Stromal cell of bone marrow (primary cell): ENCODE results near the gene WWTR1.

Experiments
- DNase-seq: peaks from one replicate; pipeline ENCODE4 v3.0.0-alpha.2; 2012; ENCODE audit warnings: low read depth

WWTR1 gene

DNA sequence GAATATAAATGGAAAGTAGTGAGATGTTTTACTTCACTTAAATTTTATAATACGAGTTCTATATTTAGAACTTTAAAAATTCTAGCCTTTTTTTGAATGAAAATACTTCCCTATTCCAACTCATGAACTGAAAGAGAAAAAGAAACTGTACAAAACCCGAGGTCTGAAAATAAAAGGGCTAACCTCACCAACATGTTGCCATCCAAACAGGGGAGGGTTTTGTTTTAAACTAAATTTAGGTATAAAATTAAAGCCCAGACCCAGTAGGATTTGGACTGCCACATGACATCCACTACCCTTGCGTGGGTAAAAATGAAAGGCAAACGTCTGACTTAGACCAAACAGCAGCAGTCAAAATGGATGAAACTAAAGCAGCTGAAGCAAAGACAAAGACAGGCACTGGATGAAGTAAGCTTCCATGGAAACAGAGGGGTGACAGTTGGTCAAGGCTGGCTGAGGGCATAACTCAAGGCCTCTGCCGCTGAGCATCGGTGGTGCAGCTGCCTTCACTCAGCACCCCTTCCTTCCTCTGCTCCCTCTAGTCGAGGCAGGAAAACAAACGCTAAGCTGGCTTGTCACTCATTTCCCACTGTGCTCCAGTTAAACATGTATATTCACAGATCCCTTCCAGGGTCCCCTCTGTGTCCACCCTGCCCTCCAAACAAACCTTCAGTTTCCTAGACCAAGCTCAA, 125.2 kb downstream of the WWTR1 start:
- DNase-seq, result no peak

GRCh38 chr3:149529099-149529498, 128.7 kb downstream of the WWTR1 start:
- DNase-seq, result no peak

- no peak for DNase-seq
Measured at GRCh38 chr3:149528340-149528650, 129.5 kb downstream of the WWTR1 start.

GRCh38 chr3:149527531-149528339, 130.1 kb downstream of the WWTR1 start:
- no peak for DNase-seq

DNA sequence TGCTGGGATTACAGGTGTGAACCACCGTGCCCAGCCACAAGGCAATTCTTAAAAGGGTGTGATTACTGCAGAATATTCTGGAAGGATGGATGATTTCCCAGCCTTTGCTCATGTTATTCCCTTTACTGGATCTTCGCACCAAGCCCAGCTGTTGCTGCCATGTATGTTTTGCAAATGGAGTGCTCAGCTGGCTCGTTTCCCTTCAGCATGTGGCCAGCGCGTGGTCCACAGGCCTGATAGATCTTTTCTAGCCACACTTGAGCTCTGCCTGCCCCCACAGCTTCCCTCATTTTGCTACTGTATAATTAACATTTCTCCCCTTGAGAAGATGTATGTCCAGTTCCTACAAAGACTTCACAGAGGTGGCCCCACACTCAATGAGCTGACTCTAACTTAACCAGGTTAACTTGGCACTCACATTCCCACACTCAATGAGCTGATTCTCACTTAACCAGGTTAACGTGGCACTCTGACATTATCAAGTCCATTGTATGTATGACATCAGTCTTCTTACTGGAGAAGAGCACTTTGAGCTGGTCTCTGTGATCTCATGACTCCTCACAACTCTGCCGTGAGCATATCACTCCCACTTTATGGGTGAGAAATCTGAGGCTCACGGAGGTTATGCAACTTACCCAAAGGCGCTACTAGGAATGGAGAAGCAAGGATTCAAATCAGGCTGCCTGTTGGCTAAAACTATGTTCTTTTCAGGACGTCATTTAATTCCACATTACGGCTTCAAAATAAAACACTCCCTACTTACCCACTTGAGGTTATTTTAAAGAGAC, 134.1 kb downstream of the WWTR1 start:
- no peak for DNase-seq

- no peak for DNase-seq
Measured at GRCh38 chr3:149519912-149520311, 137.9 kb downstream of the WWTR1 start.

DNA sequence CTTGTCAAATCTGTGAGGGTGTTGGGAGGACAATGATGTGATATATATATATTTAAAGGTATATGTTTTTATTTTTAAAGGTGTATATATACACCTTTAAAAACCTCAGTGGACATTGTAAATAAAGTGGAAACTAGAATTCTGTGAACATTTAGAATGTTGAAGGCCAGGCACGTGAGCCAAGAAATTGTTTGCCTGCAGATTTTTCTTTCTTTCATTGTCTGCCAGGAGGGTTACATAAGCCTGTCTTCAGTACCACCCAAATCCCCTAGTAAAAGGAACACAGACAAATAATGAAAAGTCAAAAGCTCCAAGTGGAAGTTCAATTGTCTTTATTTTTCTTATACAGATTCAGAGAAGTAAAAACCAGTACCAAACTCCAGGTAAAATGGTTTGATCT, 140.9 kb downstream of the WWTR1 start:
- no peak for DNase-seq

DNA sequence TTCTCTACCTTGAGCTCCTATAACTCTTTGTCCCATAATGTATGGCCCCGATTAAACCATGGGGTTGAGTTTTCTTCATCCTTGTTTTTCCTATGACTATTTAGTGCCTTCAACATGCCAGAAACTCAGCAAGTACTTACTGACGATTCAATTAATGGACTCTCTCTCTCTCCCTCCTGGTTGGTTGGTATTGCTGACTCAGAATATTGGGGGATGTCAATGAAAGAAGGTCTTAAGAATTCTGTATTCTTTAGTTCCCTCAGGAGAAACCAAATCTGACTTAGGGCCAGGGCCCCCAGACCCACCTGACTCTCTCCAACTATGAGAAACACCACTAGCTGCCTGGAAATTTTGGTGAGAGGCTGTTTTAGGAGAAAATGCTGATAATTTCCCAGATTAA, 142.6 kb downstream of the WWTR1 start:
- no peak for DNase-seq

- DNase-seq, result no peak
Measured at GRCh38 chr3:149514471-149514870, 143.4 kb downstream of the WWTR1 start.

DNA sequence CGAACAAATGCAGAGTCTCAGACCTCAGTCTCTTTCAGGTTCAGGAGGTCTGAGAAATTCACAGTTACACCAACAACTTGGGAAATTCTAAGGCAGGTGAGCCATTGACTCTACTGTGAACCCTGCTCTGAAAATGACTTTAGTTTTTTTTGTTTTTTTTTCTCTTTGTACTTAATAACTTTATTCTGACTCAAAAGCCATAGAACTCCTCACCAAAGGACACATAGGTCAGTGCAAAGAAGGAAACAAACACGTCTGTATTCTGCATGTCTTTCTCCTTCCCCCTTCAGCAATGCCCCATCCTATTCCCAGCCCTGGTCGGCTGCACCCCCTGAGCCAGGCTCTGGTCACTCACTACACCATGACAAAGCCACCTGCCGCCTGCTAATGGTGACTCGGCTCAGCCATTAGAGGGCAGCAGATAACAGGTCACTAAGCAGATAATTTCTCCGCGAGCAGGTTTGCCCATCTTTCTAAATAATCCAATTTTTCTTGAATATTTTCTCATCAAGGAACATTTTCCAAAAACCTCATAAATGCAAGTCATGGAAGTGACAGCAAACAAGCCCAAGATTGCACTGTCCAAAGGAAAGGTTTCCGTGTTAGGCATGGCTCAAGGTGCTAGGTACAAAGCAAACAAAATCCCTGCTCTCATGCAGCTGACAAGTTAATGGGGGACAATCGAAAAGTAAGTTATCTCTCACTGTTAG, 145.6 kb downstream of the WWTR1 start:
- DNase-seq, result no peak

DNA sequence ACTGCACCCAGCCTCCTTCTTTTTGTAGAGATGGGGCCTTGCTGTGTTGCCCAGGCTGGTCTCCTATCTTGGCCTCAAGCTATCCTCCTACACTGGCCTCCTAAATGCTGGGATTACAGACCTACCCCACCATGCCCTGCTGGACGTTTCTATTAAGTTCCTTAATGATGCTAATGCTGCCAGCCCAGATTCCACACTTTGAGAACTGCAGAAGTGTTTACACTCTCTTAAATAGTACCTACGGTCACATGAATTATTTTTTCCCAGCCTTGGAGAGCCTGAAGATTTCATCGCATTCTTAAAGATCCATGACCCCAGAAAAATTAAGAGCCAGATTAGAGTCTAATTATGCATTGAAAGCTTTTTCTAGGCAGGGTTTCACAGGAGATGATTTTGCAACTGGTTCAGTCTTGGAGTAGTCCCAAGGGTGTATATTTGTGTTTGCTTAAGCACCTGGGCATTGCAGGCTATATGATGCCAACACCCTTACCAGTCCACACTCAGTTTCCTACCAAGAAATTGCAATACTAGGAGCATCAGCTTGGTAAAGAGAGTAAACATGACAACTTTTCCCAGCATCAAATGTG, 146.7 kb downstream of the WWTR1 start:
- no peak for DNase-seq

DNA sequence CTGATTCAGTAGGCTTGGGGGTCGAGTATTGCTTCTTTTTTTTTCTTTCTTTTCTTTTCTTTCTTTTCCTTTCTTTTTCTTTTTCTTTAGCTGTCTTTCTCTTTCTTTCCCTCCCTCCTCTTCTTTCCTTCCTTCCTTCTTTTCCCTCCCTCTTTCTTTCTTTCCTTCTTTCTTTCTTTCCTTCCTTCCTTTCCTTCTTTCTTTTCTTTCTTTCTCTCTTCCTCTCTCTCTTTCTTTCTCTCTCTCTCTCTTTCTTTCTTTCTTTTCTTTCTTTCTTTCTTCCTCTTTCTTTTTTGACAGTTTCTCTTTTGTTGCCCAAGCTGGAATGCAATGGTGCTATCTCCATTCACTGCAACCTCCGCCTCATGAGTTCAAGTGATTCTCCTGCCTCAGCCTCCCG, 147.3 kb downstream of the WWTR1 start:
- no peak for DNase-seq

GRCh38 chr3:149509526-149509925, 148.3 kb downstream of the WWTR1 start:
- DNase-seq, result no peak

GRCh38 chr3:149507491-149508324, 150.1 kb downstream of the WWTR1 start:
- DNase-seq, result peak; percentile 86

DNA sequence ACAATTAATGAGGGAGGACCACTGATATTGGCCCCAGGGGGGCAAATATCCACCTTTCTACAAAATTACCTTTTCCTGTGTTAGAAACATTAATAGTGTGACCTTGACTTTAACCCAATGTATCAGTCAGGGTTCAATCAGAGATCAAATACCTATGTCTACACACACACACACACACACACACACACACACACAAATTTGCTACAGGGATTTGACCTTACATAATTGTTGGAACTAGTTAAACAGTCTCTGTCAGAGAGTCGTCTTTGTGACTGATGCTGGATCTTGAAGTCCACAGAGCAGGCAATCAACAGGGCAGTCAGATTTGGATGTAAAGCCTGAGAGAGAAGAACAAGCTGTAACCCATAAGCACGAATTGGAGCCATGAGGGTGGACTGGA, 150.9 kb downstream of the WWTR1 start:
- no peak for DNase-seq

- peak; percentile 36 for DNase-seq
Measured at GRCh38 chr3:149506540-149506939, 151.3 kb downstream of the WWTR1 start.

GRCh38 chr3:149502438-149502837, 155.4 kb downstream of the WWTR1 start:
- no peak for DNase-seq

- DNase-seq, result peak; percentile 93
Measured at GRCh38 chr3:149501524-149501923, 156.3 kb downstream of the WWTR1 start.

DNA sequence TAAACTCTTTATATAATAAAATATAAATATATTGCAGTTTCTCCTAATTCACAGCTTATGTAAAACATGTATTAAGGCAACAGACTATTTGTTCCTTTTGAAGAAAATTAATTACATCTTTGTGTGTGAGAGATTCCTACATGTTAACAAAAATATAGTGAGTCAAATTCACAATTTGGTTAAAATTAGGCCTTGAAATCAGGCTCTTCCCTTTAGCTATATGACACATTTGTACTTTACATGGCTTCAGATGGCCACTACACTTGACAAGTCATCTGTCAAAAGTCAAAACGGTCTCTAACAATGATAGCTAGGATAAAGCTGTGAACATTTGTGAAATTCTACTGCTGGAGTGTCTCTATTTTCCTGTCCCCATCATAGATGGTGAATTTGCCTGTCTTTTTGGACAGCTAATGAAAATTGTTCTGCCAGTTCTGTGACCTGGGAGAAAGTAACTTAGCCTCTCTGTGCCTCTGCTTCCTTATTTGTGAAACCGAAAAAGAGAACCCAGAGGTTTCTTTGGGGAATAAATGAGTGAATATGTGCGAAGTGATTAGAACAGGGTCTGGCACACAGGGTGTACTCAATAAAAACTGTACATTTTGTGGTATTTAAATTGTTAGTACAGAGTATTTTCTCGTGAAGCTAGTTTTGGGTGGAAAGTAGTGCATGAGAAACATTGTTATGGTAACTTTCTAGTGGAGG, 159.7 kb downstream of the WWTR1 start:
- no peak for DNase-seq

GRCh38 chr3:149496891-149497290, 160.9 kb downstream of the WWTR1 start:
- no peak for DNase-seq
